Measurements from ENCODE around the gene SAP30BP.

The SAP30BP gene

GRCh38 chr17:75721463-75722011 is 54.4 kb downstream of the SAP30BP start:
- CTCF ChIA-PET, result interaction anchor here (0.6 to 8.4 kb wide), 4 partner anchors 26 to 183 kb away, joined by 3 to 51 read pairs (median 12); partner anchors contain the start of gene MRPL38
- no peaks in the 10 kb centered on the region for H3K9me3 ChIP-seq (ENCODE audit: control insufficient read depth, insufficient read depth, low read depth, low read length)
- H3K36me3 ChIP-seq (ENCODE audit: control insufficient read depth in 2 of 2, insufficient read depth in 1 of 2, low read length in 2 of 2), result no peaks in the 10 kb centered on the region
- TF ChIP-seq ZNF501 (tag by site-specific recombination; IDR thresholded peaks at IDR 0.05), result no peak
- TF ChIP-seq ZBTB26 (tag by site-specific recombination; optimal IDR thresholded peaks at IDR 0.05), result peak; percentile 33
- TF ChIP-seq ZNF23 (tag by site-specific recombination; IDR thresholded peaks at IDR 0.05; ENCODE audit: borderline replicate concordance), result no peak
- TF ChIP-seq ZNF354C (tag by site-specific recombination; IDR thresholded peaks at IDR 0.05; ENCODE audit: borderline replicate concordance, low read depth), result no peak
- TF ChIP-seq ZNF792 (tag by site-specific recombination; IDR thresholded peaks at IDR 0.05), result no peak
- no peak for TF ChIP-seq ZNF148 (tag by site-specific recombination; IDR thresholded peaks at IDR 0.05; ENCODE audit: borderline replicate concordance)
- TF ChIP-seq KLF9 (tag by site-specific recombination; IDR thresholded peaks at IDR 0.05; ENCODE audit: low read depth), result no peak
- no peak for TF ChIP-seq ZNF692 (tag by site-specific recombination; IDR thresholded peaks at IDR 0.05)
- no peak for TF ChIP-seq ZNF510 (tag by site-specific recombination; IDR thresholded peaks at IDR 0.05; ENCODE audit: insufficient replicate concordance)
- TF ChIP-seq ZNF777 (tag by site-specific recombination; IDR thresholded peaks at IDR 0.05; ENCODE audit: borderline replicate concordance), result peak; percentile 70; the same call in 1 of the 2 replicates
- no peak for TF ChIP-seq ZEB2 (tag by site-specific recombination; IDR thresholded peaks at IDR 0.05)
- peak; percentile 50 for TF ChIP-seq ZFHX2 (tag by site-specific recombination; conservative IDR thresholded peaks at IDR 0.05)
- no peak for TF ChIP-seq SP3 (tag by site-specific recombination; IDR thresholded peaks at IDR 0.05)
- TF ChIP-seq HIC1 (tag by site-specific recombination; IDR thresholded peaks at IDR 0.05), result peak; percentile 61; the same call in 1 of the 2 replicates
- TF ChIP-seq ZNF280C (tag by site-specific recombination; IDR thresholded peaks at IDR 0.05), result no peak
- no peak for TF ChIP-seq OVOL3 (tag by site-specific recombination; IDR thresholded peaks at IDR 0.05)
- H3K4me1 ChIP-seq (ENCODE audit: control insufficient read depth, insufficient read depth, low read length), result no peaks in the 10 kb centered on the region; the same call in 1 of the 2 replicates
- H3K4me3 ChIP-seq (ENCODE audit: low read depth, low read length), result peak overlapping the region; percentile 35
- POLR2A ChIA-PET, result interaction anchor here (0.9 to 1.1 kb wide), 2 partner anchors 10 to 17 kb away, joined by 3 to 5 read pairs; no protein-coding TSS in a partner anchor
- no peak overlapping the region for H3K27ac ChIP-seq (ENCODE audit: extremely low read depth, low read depth, low read length)

Measured in HEK293 (cell line).